ENCODE measurements around the gene TTLL10. TPM values are rescaled to one million over a fixed set of nuclear protein-coding genes. Genes with fewer than 3 reads are reported as not detected.
A peak's percentile ranks its signal among the peaks of the same experiment; 100 is the strongest.

Gene TTLL10
- total and polyA plus RNA-seq, 2 donors from 2014 or later = 1.5 TPM; not detected in 1

GRCh38 chr1:1199961-1200875, 26.5 kb downstream of the TTLL10 start:
- no peaks in the 10 kb centered on the region for H3K36me3 ChIP-seq (ENCODE audit: control insufficient read depth in 2 of 3, insufficient read depth in 3 of 3, low read length in 3 of 3)
- no peaks in the 10 kb centered on the region for H3K9me3 ChIP-seq (ENCODE audit: control insufficient read depth in 2 of 3, insufficient read depth in 1 of 3, low read length in 3 of 3)
- H3K4me1 ChIP-seq (ENCODE audit: control insufficient read depth in 2 of 3, insufficient read depth in 2 of 3, low read depth in 1 of 3, low read length in 3 of 3) = no peaks in the 10 kb centered on the region
- no peak overlapping the region for H3K27ac ChIP-seq (ENCODE audit: low read depth in 2 of 2, low read length in 2 of 2)
- no peak for FAIRE-seq
- H3K9ac ChIP-seq (ENCODE audit: low read length in 3 of 3) = no peak overlapping the region
- no peak overlapping the region for H3K4me3 ChIP-seq (ENCODE audit: low read length in 3 of 3)
- TF ChIP-seq CTCF (IDR thresholded peaks at IDR 0.05; ENCODE audit: borderline replicate concordance, extremely low read depth, insufficient read depth) = no peak
- peak in 2 of 5 donors; percentile 59 to 70 for DNase-seq
- intact Hi-C loops (cut with DNase I) = no loop called here
- no peaks in the 10 kb centered on the region for H3K27me3 ChIP-seq (ENCODE audit: control insufficient read depth, insufficient read depth, low read length)

GRCh38 chr1:1200876-1201810, 27.5 kb downstream of the TTLL10 start:
- no peak for TF ChIP-seq CTCF (IDR thresholded peaks at IDR 0.05; ENCODE audit: borderline replicate concordance, extremely low read depth, insufficient read depth)
- no peak overlapping the region for H3K9ac ChIP-seq (ENCODE audit: low read length in 3 of 3)
- H3K27me3 ChIP-seq (ENCODE audit: control insufficient read depth, insufficient read depth, low read length) = no peaks in the 10 kb centered on the region
- H3K36me3 ChIP-seq (ENCODE audit: control insufficient read depth in 2 of 3, insufficient read depth in 3 of 3, low read length in 3 of 3) = no peaks in the 10 kb centered on the region
- H3K27ac ChIP-seq (ENCODE audit: low read depth in 2 of 2, low read length in 2 of 2) = no peak overlapping the region
- H3K9me3 ChIP-seq (ENCODE audit: control insufficient read depth in 2 of 3, insufficient read depth in 1 of 3, low read length in 3 of 3) = no peaks in the 10 kb centered on the region
- intact Hi-C loops (cut with DNase I) = no loop called here
- H3K4me3 ChIP-seq (ENCODE audit: low read length in 3 of 3) = no peak overlapping the region
- H3K4me1 ChIP-seq (ENCODE audit: control insufficient read depth in 2 of 3, insufficient read depth in 2 of 3, low read depth in 1 of 3, low read length in 3 of 3) = no peaks in the 10 kb centered on the region
- DNase-seq (peak in 4 of 5 donors; percentile 54 to 88 (median 76)), FAIRE-seq (no peak)

GRCh38 chr1:1202831-1203560, 29.3 kb downstream of the TTLL10 start:
- intact Hi-C loops (cut with DNase I) = no loop called here
- DNase-seq = peak in 2 of 5 donors; percentile 63 to 71
- no peak overlapping the region for H3K4me3 ChIP-seq (ENCODE audit: low read length in 3 of 3)
- no peak overlapping the region for H3K9ac ChIP-seq (ENCODE audit: low read length in 3 of 3)
- H3K27ac ChIP-seq (ENCODE audit: low read depth in 2 of 2, low read length in 2 of 2) = no peak overlapping the region
- no peaks in the 10 kb centered on the region for H3K4me1 ChIP-seq (ENCODE audit: control insufficient read depth in 2 of 3, insufficient read depth in 2 of 3, low read depth in 1 of 3, low read length in 3 of 3)
- no peak for FAIRE-seq
- no peaks in the 10 kb centered on the region for H3K27me3 ChIP-seq (ENCODE audit: control insufficient read depth, insufficient read depth, low read length)
- TF ChIP-seq CTCF (IDR thresholded peaks at IDR 0.05; ENCODE audit: borderline replicate concordance, extremely low read depth, insufficient read depth) = no peak
- H3K9me3 ChIP-seq (ENCODE audit: control insufficient read depth in 2 of 3, insufficient read depth in 1 of 3, low read length in 3 of 3) = no peaks in the 10 kb centered on the region
- H3K36me3 ChIP-seq (ENCODE audit: control insufficient read depth in 2 of 3, insufficient read depth in 3 of 3, low read length in 3 of 3) = no peaks in the 10 kb centered on the region

All from kidney (tissue), 14 donors.